Embryonic facial prominence (tissue), 1 donor: ENCODE measurements around the gene MLLT10.

Experiments used
- DNase-seq: peaks from one replicate; pipeline ENCODE4 v3.0.0-alpha.2; 2016; ENCODE audit errors: extremely low spot score

MLLT10 gene

DNA sequence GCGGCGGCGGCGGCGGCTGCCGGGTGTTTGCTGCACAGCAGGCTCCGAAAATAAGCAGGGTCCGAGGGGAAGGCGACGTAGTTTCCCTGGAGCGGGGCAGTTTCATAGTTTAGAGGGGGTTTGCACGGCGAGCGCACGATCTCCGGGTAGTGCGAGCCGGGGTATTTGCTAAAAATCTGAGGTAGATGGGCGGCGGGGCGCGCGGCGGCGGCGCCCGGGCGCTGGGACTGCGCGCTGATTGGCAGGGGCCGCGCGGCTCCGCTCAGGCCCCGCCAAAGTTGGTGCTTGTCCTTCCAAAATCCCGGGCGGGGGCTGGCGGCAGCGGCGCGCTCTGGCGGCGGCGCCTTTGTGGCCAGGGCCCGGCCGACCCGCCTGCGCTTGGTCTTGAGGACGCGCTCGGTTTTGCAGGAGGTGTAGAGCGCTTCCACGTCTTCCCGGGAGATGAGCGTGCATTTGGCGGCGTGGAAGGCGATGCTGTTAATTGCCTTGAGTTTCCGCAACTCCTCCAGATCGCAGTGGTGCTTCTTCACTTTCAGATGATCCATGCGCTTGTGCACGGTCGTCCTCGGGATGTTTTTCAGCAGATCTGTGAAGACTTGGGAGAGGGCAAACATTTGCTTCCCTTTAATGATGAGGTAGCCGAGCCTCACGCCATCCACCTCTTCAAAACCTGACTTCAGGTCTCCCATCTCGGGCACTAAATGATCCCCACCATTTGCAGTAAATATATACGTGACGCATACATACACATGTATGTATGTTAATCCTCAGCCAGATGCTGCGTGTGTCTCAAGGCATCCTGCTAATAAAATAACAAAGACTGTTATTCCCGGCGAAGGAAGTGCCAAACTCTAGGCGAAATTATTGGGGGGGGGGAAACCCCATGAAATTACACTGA, 16.6 kb upstream of the MLLT10 start:
- no peak for DNase-seq

DNA sequence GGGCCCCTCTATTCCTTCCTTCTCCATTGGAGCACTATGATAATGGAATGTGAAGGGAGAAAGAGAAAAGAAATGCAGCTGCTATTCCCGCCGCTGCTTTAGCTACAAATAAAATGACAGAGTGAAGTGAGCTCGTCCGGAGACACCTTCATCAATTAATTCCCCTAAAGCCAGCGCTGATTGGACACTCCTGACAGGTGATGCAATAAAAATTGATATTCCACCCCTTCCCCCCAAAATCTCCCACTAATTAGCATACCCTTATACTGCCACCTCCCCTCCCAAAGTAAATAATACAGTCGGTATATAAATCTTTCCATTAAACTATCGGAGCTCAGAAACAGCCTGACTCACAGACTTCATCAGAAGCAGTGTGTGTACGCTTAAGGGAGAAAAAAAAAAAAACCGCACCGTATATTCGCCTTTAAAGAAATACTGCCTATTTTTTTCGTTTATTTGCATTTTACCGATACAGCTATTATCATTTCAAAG, 15.8 kb upstream of the MLLT10 start:
- no peak for DNase-seq

DNA sequence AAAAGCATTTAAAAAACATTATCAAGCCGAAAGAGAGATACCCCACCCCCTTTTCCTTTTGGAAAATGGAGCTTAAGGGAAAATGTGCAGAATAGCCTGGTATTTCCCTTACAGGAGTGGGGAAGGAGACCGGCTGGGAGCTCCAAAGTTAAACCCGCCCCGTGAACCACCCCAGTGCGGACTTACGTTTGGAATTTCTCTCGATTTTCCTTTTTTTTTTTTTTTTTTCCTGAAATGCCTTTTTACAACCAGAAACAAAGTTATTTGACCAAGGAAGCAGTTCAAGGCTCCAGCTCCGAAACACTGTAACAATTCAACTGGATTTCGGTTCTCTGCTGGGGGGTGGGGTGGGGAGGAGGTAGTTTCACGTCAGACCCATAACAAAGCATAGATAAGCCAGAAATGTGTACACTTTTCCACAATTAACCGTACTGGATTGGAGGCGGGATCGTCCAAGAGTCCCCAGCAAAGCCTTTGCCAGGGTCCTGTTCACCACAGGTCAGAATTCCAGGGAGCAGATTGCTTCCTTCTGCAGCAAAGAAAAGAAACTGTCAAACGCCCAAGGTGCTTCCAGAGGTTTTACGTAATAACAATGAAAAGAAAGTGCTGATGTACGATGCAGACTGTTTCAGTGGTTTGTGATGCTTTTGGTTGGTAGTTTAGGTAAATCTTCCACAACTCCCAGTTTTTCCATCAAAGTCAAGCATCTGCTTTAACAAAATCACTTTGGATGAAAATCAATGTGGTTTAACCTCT, 15.2 kb upstream of the MLLT10 start:
- DNase-seq = peak; percentile 15

DNA sequence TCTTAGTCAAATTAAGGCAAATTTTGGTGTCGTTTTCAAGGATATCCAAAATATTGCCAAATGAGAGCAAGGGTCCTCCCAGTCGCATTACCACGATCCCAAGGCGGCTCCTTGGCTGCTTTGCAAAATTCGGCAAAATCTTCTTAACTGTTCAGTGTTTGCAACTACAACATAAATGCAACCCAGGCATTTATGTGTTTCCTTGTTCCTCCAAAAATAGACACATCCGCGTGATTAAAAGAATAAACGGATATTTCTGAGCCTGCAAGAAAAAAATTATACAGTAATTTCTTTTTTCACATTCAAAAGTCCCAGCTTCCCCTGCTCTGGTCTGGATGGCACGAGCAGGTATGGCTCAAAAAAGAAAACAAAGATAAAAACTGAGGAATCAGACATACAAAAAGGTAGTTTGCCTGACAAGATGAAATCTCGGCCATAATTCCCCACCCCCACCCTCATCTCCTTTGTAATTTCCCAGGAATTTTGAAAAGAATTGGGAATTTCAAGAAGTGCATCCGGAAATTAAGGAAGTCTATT, 14.6 kb upstream of the MLLT10 start:
- DNase-seq = no peak

DNA sequence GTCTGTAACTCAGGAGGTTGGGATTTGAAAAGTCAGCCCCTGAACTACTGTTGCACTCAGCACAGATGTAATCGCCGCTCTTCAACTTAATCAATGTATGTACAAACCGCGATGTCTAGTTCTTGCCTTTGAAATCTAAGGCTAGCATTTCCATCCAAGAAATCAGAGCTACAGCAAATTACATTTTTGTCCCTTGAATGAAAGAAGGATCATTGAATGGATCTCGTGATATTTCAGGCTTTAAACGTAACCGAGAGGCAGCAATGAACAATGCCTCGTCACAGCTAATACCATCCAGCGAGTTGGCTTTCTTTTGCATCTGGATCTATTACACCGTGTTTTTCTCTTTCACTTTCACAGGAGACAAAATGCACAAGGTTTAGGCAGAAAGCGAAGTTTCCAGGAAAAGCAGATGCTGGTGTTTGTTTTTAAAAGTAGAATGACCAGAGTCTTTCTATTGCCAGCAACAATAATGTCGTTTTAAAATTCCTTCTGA, 14.0 kb upstream of the MLLT10 start:
- no peak for DNase-seq

DNA sequence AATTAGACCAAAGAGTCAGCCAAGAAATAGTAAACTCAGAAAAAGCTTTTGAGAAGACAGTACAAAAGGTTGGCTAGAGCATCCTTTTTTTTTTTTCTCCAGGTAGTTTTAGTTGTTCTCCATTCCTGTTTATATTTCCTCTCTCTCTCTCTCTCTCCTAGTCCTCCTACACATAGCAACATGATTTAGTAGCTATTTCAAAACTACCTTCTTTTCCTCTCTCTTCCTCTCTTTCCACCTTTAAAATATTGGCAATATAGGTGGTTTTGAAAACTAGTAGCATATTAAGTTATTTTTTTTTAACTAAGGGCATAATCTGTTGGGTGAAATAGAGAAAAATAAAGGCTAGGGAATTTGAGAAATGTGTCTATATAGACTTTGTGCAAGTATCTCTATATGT, 13.5 kb upstream of the MLLT10 start:
- no peak for DNase-seq

DNA sequence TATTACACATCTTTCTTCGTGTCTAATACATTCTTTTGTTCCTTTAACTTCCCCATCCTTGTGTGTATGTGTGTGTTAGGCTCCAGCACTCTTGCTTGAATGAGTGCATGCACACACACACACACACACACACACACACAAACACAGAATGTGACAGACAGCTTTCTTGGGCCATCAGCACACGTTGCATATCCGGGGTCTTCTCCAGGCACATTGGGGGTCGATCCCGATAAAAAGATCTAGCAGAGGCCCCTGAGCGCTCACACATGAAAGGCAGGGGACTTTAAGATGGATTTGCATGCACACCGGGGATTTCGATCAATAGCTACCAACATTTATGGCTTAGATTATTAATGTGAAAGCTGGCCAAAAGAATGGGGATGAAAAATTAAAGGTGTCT, 13.1 kb upstream of the MLLT10 start:
- no peak for DNase-seq

DNA sequence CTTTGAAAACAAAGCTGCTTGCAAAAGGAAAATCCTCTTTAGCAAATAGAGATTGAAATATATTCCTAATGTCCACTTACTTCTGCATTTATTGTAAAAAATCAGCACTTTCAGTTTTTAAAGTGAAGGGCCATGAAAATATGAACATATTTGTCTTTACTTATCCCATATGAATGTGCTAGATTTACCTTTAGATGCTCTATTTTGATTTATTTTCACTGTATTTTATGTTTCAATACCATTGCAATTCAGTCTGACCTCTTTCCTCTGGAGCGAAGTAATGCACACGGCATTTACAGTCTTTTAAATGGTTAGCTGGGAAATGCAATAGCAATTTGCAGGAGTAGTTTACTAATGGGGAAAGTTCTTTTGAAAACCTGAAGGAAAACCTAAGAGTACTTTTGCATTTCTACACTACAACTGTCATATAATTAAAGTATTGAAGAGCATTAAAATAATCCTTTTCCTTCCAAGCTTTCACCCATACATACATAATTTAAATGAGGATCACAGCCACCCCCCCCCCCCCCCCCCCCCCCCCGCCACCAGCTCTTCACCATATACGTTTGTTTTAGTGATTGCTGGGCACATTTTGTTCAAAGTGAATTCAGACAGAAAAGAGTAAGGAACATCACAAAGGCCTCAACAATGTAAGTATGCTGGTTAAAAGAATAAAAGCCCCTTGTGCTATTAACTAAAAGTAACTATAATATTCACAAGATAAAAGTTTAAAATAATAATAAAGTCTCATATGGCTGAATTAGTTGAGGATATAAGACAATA, 12.1 kb upstream of the MLLT10 start:
- DNase-seq = no peak

DNA sequence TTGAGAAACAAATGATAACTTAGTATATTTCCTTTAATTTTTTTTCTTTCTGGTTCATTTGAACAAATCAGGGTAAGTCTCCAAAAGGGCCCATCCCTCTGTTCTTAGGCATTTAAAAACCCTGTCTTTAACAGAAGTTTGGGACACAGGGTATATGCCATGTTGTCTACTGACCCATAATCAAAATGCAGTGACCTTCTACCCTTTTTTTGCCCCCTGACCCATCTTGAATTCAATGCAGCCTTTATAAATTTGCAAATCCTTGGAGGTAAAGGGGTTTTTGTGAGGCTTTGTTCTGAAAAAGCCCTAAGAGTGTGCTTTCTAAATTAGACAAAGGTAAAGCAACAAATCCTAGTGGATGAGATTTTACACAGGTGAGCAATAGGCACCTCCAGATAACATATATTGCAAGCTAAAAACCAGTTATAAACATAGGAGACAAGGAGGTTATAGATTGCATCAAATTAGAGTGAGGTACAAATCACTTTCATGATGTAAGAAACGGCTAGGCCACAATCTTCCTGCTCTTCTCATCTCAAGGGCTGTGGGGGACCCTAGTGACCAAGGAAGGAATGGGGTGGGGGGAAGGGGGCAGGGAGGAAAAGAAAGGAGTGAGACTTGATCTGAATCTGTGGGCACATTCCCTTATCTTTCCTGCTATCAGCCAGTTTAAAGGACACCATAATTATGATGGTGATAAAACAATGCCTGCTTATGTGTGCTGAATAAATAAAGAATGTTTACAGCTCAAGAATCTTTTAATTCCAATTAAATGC, 11.2 kb upstream of the MLLT10 start:
- DNase-seq = no peak

DNA sequence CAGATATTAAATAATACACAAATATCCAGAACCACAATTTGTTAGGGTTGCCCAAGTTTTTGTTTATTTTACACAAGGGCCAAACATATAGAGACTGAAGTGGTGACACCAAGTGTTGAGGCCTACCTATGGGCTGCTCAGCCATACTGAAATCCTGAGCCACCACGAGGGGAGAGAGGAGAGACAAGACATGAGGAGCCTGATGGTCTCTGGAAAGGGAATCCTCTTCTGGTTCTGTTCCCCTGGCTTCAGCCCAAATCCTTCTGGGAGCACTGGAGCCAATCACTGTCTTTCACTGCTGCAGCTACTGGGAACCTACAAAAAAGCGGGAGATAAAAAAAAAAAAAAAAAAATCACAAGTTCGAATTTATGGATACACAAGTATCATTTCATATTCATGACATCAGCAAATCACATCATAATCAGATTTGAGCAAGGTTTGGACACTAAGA, 10.4 kb upstream of the MLLT10 start:
- DNase-seq = no peak

DNA sequence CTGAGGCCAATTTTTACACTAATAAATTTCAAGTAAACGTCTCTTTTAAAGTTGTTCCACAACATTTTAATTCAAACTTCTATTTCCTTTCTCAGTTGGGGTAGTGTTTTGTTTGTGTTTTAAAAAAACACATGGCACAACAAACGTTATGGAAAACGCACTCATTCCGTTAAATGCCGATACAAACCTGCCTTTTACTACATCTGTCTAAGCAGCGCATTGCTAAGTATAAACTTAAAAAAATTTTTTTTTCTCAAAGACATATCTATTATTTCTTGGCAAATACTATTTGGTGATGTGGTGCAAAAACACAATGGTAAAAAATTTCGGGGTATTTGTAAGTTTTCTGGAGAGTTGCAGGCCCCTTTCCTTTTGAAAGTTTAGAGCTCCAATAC, 9.9 kb upstream of the MLLT10 start:
- no peak for DNase-seq

DNA sequence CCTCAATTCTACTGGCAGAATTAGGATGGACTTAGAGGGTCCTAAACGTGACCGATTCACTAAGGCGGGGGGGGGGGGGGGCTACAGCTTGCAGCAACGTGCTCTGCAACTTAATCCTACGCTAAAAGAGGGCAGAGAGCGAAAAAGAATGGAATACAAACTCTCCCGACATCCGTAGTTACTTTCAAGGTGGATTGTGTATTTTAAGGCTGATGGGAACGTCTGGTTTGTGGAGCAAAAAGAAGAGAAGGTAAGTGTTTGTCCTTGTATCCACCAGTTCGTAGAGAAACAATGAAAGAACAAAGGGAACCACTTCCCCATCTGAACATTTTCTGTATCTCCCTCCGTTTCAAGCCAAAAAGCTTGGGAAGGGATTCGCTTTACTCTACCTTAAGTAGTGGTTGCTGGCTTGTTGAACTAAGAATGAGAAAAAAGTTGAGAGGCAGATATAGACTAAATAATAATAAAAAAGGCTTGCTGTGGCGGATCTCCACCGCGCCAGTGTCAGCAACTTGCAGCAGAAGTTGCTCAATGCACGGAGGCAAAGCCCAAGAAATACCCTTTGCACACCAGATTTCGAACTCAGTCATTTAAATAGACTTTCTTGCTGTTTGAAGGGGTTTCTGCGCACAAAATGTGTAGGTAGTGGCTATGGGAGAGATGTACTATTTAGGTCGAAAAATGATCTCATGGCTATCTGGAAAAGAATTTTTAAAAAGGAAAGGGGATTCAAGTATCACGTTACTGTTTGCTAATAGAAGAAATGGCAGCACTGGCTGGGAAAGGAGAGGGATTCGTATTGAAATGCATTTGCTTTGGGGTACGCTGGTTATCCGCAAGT, 9.3 kb upstream of the MLLT10 start:
- no peak for DNase-seq

DNA sequence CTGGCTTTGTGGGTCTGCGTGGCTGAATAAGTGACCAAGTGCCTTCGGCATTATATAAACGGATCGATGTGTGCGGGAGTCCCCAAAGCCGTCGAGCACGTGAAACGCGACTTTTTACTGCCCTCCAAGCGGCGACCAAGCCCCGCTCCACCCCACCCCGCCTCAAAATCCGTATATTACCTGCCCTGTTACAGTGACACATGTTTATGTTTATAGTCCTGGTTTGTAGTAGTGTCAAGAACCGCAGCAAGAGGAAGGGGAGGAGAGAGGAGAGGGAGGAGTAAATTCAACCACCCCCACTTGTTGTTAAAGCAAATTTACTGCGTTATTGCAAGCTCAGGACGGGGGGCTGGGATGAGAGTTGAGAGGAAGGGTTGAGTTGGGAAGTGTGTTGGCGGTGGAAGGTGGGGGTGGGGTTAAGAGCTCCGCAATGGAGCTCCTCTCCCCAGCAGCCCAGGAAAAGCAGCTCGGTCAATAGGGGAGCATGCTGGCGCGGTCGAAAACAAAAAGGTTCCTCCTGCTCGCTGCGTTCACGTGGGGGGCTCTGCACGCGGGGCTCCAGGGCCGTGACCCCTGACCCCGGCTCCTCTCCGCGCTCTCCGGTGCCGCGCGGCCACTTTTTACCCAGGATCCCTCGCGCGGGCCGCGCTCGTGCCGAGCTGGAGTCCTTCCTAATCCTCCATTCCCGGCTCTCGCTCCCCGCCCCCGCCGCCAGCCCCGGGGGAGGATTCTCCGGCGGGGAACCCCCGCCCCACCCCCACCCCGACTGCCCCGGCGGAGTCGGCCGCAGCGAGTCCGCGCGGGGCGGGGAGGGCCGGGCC, 8.5 kb upstream of the MLLT10 start, which contains the start of gene SKIDA1:
TSS of gene SKIDA1 (minus strand) at position 316 of the 821 bp plus-strand sequence. CDS start 7,860 bp downstream, outside the sequence.
- DNase-seq = peak; percentile 93

DNA sequence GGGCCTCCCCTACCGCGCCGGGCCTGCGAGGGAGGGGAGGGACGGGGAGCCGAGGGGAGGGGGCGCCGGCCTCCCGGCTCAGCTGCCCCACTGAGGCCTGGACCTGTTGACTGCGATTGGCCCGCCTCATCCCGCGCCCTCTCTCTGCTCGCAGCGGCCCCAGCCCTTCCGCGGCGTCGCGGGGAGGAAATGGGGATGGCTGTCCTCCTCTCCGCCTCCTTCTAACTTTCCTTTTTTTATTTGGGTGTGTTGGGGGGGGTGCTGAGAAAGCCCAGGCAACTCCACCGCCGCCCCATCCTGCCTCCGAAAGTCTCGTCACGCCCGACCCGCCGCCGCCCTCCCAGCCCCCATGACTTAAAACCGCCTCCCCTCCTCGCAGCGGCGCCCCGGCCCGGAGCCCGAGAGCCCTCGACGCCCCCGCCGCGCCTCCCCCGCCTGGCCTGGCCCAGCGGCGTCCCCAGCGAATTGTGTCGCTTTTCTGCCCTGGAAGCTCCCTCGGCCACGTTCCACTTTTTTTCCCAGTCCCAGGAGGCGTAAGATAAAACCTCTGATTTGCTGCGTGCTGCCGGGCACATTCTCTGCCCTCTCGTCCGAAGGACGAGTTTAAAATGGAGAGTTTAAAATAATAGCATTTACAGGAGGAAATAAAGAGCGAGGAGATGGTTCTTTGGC, 7.7 kb upstream of the MLLT10 start:
- DNase-seq = peak; percentile 86

DNA sequence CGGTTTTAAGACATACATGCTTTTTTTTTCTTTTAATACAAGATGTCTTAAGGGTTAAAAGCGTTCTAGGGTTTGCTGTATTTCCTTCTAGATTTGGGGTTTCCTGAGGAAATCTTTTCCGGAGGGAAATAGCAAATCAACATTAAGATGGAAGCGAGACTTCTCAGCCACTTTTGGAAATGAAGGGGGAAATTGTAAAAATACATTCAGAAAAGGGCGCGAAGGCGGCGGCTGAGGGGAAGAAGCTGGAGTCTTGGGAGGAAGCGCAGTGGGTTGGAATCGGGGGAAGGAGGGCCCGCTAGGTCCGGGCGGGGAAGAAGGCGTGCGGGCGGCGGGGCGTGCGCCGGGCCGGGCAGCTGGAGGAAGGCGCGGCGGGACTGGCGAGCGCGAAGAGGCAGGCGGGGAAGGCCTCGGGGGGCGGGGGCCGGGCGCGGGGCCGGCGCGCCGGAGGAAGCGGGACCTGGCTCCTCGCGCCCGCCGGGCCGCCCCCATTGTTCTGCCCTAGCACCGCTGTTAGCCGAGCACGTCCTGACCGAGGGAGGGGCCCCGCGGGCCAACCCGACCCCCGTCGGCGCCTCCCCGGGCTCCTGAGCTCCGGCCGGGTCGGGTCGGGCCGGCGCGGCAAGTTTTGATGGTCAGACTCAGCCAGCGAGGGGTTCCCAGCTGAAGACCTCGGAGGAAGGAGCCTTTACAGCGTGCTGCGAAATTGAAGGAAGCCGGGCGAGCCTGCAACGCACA, 7.0 kb upstream of the MLLT10 start:
- peak; percentile 39 for DNase-seq

DNA sequence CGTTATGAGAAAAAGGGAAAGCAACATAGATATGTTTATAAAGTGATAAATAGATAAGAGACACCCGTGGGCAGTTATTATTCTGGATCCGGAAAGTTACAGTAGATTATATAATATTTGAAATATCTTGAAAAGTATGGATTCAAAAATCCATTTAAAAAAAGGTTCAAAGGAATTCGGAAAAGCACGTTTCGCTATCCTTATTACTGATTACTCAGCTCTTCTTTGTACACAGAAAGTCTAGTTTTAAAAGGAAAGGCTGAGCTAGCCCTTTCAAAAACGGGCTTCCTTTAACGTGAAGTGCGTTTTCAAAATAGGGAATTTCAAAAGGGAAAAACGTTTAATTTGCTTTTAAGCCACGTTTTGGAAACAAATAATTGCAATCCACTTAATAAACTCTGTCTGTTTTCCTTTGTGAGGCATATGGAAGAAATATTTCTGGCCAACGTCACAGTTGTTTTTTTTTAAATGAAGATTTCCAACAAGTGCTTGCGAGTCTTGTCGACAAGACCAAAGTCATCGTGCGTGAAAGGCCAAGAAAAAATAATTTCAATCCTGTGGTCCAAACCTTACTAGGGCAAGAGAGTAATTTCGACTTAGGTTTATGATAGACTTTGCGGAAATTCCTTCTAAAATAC, 6.3 kb upstream of the MLLT10 start:
- DNase-seq = peak; percentile 31
